Medulla oblongata (tissue), 1 donor: ENCODE data around the gene TIAM2.

Source experiments
- DNase-seq: peaks from one replicate; pipeline ENCODE4 v3.0.0-alpha.2; 2015; ENCODE audit errors: extremely low spot score

Gene TIAM2

DNA sequence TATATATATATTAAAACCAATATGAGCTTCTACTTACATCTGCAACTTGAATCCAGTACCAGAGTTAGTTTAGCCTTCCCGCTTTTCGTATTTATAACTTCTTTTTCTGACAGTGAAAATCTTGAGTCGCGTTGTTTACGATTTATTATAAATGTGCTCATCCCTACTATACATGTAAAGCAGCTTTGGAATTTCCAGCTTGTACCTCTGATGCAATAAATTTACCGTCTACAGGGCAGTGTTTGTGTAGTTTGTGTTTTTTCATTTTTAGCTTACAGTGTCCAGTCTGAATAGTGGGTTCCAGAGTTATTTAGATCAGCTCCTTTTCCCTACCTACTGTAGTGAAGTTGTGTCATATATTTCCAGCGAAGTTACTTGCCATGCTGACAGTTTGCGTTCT is 66.3 kb downstream of the TIAM2 start:
- DNase-seq: no peak

DNA sequence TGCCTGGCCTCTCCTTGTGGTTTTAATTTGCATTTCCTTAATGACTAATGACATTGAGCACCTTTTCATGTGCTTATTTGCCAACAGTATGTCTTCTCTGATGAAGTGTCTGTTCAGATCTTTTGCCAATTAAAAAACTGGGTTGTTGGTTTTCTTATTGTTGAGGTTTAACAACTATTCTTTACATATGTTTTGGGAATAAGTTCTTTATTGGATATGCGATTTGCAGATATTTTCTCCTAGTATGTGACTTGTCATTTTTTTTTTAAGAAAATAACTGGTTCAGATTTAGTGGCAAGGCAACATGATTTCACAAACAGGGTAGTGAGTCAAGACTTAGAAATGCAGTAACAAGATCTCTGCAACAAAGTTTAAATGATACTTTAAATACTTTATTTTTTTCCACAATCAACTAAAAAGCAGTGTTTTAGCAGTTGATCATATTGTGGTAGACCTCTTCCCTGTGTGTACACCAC is 67.8 kb downstream of the TIAM2 start:
- no peak for DNase-seq

DNA sequence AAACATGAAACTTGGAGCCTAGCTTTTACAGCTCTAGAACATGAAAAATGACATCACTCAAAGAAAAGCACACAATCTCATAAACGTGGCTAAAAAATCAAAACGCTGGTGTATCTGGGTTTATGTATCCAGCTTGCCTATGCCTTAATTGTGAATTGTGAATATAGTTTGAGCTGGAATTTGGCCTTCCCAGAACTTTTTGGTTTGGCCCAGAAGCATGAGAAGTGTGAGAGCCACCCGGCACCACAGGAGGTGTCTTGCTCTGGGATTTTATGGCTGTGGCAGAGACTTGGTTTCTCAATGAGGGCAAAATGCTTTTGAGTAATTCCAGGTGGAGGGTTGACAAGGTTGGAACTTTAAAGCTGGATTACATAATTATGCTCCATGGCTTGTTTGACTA is 69.2 kb downstream of the TIAM2 start:
- DNase-seq: no peak

DNA sequence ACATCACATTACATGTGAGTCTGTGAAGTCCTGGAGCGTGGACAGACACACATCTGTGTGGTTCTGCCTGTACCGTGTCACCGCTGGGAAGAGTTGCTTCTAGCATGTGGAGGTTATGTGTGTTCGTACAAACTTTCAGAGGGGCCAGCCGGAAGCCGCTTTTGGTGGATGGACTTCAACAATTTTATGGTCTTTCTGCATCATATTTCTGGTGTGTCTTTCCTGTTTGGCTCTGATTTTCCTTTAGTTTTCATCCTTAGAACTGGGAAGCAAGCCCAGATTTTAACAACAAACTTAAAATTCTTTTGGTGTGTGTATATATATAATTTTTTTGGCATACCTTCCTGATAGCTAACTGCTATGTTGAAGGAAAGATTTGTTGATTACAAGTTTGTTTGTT is 71.2 kb downstream of the TIAM2 start:
- no peak for DNase-seq

DNA sequence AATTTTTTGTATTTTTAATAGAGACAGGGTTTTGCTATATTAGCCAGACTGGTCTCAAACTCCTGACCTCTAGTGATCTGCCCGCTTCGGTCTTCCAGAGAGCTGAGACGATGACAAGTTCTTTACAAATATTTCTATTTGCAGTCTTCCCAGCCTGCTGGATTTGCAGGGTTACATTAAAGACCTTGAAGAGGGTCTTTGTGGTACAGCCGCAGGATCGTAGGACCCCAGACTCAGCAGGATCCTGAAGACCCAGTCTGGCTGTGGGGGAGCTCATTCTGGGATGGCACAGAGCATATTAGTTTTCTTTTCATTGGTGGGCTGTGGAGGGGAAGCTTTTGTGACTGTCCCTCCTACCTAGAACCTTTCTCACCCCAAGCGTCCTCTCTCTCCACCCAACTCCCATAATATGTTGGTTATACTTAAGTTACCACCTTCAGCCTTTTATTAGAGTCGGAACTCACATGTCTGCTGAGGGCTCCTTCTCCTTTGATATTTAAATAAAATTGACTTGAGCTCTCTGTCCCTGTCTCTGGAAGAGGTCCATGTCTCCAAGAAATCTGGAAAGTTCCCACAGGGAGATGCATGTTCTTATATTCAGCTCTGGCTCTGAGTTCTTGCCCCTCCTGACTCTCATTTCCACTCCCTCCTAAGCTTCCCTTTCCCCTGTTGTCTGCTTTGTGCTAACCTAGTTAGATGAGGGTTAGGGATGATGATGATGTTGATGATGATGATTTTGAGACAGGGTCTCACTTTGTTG is 72.0 kb downstream of the TIAM2 start:
- no peak for DNase-seq

DNA sequence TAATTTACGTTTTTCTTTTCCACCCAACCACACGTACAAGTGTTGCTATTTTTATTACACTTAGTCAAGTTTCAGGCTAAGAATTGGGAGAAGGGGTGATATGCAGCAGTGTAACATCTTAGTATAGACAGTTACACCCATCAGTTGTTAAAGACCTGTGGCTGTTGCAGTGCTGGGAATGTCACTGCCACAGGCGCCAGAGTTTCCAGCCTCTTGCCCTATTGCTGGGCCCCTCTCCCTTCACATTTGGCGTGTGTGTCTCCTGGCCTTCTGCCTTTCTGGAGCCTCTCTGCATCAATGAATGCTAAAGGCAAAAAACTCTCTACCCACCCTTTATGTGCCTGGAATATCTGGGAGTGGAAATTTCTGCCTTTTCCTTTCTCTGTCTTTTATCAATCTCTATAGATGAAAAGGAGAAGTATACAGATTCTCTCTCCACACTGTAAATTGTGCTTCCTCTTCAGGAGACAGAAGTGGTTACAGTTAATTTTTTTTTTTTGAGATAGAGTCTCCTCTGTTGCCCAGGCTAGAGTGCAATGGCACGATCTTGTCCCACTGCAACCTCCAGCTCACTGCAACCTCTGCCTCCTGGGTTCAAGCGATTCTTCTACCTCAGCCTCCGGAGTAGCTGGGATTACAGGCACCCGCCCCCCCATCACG is 73.0 kb downstream of the TIAM2 start:
- DNase-seq: peak; percentile 25

DNA sequence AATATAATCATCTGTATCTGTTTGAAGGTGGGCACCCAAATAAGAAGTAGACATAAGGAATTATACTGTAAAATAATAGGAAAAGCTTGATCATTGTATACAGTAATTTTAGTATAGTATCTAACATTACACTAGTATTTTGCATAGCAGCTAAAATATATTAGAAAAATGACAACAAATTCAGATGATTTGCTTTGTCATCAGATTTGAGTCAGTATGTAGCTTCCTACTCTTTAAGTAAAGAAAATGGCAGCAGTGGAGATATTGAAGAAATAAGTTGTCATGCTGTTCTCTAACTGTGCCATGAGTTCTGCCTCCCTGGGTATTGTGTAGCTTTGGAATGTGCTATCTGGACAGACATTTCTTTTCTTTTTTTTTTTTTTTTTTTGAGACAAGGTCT is 74.4 kb downstream of the TIAM2 start:
- no peak for DNase-seq

DNA sequence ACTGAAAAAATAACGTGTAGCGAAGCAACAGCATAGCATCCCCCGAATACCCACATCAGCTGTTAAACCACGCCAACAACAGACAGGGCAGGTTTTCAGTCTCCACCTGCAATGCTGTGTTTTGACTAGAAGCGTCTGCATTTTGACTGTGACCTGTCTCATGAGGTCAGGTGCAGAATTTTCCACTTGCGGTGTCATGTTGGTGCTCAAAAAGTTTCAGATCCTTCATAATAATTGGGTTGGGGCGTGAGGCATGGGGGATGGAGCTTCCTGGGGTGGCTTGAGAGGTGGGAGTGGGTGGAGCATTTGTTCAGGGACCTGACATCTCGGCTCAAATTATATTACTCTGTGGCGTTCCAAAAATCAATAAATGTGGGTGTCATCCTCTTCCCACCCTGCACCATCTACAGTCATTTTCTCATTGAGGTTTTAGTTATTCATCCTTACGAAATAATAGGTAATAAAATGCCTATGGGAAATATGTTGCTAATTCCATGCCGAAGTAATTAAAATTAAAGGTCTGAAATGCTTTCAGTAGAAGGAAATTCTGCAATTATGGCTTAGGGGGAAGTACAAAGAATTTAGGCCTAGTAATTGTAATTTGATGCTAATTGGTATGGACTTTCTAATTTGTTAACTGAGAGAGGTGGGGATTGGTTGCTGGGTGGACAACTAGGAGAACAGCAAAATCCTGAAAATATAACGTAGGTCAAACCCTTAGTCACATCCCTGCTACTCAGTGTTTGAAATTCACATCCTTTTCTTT is 81.0 kb downstream of the TIAM2 start:
- DNase-seq: no peak

DNA sequence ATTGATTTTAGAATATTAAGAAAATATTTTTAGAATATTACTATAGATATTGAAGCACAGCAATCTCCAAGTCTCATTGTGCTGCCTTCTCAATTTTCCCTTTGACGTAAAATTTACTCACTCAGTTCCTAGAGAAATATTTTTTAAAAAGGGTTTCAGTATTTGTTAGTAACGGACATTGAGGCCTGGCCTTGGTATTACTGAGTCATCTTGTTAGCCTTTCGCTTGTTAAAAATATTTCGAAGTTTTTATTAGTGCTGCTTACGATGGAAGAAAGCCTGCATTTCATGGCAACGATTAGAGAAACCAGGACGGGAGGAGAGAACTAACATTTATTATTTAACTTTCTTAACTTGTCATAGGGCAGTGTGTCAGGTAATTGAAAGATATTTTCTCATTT is 82.2 kb downstream of the TIAM2 start:
- DNase-seq: no peak

DNA sequence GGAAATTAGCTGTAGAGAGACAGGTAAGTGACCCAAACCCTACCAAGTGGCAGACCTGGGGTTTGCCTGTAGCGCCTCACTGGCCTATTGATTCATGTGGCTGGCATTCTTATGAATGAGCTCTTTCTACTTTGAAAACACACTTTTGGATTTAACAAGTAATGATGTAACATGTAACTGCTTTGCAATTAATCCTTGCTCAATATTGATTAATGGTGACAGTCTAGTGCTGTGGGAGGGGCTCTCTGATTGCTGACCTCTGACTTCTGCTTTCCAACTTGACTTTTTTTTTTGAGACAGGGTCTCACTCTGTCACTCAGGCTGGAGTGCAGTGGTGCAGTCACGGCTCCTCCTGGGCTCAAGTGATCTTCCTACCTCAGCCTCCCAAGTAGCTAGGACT is 82.7 kb downstream of the TIAM2 start:
- no peak for DNase-seq

DNA sequence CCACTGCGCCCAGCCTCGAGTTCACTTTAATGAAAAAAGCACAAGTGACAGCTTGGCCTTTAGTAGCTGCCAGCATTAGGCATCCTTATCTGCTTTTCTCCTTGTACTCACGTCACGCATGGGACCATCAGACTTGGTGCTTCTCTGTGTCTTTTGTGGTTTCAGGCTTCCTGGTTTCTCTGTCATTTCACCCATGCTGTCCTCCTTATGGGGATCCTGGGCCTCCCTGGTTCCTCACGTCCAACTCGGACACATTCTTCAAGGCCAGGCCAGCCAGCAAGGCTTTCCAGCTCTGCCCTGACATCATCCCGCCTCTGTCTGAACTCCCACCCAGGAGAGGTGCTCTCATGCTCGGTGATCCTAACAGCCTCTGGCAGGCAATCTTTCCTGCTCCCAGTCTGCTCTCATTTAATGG is 83.2 kb downstream of the TIAM2 start:
- DNase-seq: no peak

DNA sequence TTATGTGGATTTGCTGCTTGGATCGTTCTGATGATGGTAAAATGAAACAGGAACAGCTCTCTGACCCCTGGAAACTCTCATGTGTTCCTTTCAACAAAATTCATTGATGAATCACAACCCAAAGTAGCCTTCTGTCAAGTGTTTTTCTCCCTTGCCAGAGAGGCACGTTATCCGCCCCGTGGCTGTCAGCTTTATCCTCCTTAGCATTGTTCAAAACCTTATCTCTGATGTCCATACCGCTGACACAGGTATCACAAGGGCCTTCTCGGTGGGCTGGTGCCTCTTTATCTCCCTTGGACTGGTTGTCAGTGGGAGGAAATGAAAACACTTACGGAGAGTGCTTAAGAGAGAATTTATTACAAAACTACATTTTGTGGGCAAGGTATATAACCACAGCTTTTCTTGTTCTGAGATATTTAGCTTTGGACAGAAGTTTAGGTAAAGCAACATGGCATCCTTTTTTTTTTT is 84.9 kb downstream of the TIAM2 start:
- DNase-seq: no peak

DNA sequence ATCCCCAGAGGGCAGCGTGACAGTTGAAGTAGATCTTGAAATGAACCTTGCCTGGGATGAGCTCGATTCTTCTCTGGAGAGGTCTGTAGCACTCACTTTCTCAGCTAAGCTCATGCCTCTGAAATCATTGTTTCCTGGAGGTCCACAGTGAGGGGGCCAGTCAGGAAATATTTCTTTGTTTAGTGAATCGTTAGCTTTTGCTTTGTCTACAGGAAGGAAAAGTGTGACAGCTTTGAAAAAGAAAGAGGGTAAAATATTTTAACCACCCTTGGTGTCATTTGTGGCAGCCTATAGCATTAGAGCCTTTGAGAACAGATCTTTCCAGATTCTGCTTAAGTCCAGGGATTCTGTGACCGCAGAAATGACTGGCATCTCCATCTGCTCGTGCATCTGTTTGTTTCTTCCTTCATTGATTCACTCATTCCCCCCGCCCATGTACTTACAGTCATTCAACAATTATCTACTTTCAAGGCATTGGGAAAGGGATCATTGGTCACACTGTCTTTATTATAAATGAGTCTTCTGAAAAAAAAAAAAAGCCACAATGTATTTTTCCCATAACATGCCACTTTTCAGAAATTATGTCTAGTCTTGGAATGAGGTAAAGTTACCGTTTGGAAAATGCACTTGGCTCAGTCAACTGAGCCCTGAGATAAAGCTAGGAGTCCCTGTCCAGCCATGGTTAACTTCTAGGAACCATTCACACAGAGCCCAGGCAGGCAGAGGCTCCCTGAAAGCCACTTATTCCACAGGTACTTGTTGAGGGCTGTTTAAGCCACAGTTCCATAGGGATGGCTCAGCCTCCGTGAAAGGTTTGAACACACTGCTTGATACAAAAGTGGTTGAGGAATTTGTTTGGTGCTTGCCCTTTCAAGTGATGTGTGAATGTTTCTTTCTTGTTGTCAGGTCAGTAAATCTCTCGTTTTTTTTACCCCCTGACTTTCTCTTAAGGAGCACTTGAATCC is 86.0 kb downstream of the TIAM2 start:
- DNase-seq: no peak

DNA sequence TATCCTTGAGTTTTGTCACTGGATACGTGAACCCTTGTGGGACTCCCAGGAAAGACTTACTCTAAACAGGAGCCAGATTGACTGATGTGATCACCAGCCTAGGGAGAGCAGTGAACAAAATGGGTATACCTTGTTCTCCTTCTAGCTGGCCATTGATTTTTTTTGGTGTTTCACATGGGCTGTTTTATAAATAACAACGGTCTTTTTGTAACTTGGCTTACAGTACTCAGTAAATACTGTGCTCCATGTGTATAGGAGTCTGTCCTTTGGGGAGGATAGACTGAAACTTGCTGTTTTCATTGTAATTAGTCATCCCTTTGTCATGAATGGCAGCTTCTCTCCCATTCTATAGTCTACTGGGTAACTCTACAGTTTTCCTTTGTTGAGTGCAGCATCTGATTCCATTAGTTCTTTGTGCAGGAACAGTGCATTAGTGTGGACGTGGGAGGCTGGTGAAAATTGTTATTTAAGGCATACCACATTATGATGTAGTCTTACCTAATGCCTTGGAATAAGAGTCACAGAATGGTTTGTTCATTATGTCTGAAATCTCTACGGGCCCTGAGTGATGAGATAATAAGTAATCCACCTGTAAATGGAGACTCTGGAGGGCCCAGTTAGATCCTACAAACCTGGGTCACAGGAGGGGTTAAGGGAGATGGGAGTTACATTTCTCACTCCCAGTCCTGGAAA is 89.5 kb downstream of the TIAM2 start:
- DNase-seq: no peak

DNA sequence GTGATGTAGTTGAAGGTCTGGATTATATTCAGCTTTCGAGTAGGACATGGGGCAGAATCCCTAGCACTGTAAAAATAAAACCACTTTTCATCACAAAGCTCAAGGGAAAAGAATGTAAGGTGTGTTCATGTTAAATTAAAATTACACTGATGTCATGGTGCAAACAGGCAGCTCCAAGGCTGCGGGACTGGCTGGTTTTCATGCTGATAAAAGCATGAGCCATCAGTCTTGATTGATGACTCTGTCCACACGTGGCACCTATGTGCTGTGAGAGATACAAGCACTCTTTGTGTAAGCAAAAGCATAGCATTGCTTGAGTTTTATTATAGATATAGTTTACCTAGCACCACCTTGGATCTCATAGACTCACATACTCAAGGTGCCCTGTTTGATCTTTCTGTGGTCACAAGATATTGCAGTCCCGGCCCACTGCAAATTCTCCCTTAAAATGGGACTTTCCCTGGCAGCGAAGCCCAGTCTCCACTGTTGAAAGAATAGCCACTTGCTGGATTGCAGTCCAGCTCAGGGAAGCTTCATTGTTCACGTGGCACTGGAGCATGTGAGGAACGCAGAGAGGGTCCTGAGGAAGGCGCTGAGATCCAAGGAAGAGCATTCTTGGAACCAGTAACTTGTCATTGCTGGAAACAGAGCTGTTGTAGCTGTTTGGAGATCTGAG is 90.6 kb downstream of the TIAM2 start:
- DNase-seq: no peak

DNA sequence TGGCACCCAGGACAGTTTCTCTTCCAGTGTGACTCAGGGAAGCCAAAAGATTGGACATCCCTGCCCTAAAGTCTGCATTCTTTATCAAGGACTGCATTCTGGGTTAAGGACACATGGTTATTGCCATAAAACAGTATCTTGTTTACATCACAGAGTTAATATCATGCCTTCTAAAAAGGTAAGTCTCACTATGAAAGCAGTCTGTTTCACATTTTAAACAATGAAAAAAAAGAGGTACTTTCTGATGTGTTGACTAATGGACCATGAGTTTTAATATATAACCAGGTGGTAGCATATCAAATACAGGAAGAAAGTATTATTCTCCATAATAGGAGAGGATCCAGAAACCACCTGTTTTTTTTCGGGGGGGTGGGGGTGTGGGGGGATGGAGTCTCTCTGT is 93.7 kb downstream of the TIAM2 start:
- no peak for DNase-seq

DNA sequence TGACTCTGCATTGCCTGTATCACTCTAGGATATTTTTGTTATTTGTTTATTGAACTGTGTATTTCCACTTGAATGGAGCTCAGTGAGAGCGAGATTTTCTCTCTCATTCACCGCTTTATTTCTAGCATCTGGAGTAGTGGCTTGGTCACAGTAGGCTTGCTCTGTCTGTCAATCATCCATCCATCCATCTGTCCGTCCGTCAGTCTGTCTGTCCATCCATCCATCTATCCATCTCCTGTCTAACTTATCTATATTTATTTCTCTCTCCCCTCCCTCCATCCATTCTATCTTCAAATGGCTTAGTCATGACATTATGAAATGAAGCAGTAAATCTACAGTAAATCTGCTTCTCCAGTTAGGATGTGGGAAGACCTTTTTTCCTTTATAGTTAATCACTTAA is 94.6 kb downstream of the TIAM2 start:
- no peak for DNase-seq

DNA sequence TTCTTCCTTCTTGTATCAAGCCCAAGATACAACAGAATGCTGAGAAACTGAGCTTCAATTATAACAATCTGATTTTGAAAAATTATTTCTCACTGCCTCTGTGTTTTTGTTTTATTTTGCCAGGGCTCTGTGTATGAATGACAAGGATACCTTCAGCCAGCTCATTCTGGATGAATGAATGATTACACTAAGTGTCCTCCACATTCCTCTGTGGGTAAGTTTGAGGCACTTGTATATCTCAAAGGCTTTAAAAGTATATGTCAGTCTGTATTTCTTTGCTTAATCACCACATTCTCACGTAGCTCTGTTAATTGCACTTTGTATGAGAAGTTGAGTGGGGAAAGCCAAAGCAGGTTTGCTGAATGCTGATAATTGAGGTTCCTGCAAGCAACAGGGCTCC is 95.1 kb downstream of the TIAM2 start:
- DNase-seq: no peak

DNA sequence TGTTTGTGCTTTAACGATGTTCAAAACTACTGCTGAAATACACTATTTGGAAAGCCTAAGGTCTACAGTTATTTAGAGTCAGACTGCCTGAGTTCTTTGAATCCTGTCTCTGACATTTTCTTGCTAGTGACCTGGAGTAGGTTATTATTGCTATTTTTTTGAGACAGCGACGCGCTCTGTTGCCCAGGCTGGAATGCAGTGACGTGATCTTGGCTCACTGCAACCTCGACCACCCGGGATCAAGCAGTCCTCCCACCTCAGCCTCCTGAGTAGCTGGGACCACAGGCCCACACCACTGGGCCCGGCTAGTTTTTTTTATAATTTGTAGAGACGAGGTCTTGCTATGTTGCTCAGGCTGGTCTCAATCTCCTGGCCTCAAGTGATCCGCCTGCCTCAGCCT is 96.6 kb downstream of the TIAM2 start:
- no peak for DNase-seq

DNA sequence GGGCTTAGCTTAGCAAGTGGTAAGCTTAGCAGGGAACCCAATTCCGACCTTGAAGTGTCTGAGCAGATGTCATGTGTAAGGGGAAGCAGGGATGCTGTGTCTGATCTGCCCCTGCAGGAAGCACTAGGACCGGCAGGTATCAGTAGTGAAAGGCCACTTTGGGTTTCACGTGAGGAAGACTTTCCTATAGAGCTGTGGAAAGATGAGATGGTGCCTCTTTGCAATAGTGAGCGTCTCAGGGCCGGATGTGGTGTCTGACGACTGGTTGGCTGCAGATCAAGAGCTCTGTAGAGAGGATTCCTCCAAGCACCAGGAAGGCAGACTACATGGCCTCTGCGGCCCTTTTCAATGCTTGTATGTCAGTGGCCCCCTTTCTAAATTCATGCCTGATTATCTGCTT is 98.3 kb downstream of the TIAM2 start:
- DNase-seq: no peak
